HG03457 (cell line): ENCODE measurements around the gene SPATS2.
"Not testable (repeated sequence)": the region's sequence is repeated elsewhere in the genome, so short reads cannot be mapped to it uniquely, and the experiment has no call there.

Source experiments
- ATAC-seq: cut with Tn5 transposase; IDR thresholded peaks from one replicate; pipeline ENCODE4 v1.9.1; 2021; ENCODE audit warnings: moderate number of reproducible peaks; ENCODE audit not compliant: unreplicated experiment

Gene SPATS2

DNA sequence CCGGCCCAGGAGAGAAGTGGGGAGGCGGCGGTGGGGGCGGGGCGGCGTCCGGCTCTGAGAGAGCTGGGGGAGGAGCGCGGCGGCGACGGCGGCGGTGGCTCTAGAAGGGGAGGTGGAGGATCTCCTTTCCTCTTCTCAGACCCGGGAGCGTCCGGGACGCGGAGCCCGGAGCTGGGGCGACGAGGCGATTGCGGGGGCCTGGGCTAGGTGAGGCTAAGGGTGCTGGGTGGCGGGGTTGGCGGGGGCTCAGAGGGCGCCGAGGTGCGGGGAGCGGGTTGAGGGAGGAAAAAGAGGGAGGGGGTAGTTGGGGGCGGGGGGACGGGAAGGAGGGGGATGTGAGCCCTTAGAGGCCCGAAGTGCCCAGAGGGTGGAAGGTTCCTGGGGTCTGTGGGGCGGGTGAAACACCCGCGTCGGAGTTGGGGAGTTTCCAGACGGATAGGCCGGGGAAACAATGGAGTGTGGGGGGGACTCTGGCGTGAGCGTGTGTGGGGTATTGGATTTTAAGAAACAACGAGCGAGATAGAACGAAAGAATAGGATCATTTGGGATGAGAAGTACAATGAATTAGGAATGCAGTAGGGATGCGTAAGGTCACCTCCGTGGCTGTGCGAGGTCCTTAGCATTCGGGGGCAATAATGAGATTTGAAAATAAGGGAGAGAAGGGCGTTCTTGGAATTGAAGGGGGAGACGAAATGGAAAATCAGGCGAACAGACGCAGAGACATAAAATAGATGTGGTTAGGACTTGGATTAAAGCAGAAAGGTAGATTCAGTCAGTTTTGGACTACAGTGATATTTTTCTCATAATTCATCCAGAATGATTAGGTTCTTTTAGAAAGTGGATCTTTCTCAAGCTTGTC, at the start of gene SPATS2:
SPATS2 (plus strand) TSS at position 82 of the 859 bp plus-strand sequence. CDS start 93,551 bp downstream, outside the sequence.
- no peak for ATAC-seq

DNA sequence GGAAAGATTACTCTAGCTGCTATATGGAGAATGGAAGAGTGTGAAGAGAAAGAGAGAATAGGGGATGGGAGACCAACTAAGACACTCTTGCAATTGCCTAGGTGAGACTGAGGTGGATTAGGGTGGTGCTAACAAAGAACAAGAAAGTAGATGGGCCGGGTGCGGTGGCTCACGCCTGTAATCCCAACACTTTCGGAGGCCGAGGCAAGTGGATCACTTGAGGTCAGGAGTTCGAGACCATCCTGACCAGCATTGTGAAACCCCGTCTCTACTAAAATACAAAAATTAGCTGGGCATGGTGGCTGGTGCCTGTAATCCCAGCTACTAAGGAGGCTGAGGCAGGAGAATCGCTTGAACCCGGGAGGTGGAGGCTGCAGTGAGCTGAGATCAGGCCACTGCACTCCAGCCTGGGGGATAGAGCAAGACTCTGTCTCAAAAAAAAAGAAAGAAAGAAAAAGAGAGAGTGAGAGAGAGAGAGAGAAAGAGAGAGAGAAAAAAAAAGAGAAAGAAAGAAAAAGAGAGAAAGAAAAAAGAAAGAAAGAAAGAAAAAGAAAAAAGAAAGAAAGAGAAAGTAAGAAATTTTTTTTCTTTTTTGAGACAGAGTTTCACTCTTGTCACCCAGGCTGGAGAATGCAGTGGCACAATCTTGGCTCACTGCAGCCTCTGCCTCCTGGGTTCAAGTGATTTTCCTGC, 46.7 kb upstream of the SPATS2 start:
- ATAC-seq = not testable (repeated sequence)

DNA sequence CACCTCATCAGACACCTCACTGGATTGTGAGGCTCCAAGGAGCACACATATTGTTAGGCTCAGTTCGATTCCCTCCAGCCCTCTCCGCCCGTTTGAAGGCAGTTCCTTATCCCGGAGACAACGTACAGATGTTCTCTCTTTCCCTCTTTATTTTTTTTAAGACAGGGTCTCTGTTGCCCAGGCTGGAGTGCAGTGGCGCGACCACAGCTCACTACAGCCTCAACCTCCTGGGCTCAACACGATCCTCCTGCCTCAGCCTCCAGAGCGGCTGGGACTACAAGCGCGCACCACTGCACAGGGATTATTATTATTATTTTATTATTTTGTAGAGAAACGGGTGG, 44.9 kb upstream of the SPATS2 start:
- no peak for ATAC-seq

DNA sequence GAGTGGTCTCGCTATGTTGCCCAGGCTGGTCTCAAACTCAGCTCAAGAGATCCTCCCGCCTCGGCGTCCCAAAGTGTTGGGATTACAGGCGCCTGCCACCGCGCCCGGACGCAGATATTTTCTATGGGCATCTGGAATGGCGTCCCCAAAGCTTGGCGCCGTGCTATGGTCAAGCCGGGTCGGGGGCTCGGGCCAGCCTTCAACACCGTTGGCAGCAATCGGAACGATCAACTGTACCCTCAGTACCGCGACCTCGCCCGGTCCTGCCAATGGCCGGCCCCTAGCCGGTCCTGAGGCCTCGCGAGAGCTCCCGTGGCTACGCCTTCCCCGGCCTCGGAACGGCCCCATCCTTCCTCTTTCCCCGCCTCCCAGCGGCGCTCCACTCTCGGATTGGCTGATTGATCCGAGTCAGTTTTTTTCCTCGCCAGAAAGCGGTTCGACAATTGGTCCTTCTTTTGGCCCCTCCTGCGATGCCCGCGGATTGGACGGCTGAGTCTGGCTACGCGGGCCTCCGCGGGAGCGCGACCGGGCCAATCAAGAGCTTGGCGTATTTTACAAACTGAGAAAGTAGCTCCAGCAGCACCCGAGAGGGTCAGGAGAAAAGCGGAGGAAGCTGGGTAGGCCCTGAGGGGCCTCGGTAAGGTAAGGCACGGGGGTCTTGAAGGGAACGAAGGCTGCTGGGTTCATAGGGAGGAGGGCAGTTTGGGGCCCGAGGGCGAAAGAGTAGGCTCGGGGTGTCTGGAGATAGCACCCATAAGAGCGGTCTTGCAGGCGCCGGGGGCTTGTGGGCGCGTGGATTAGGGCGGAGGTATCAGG, 44.3 kb upstream of the SPATS2 start, which contains the start of gene TROAP:
TROAP (plus strand) TSS at position 548 of the 816 bp plus-strand sequence. CDS start 354 bp downstream, outside the sequence.
- ATAC-seq = peak; percentile 91

DNA sequence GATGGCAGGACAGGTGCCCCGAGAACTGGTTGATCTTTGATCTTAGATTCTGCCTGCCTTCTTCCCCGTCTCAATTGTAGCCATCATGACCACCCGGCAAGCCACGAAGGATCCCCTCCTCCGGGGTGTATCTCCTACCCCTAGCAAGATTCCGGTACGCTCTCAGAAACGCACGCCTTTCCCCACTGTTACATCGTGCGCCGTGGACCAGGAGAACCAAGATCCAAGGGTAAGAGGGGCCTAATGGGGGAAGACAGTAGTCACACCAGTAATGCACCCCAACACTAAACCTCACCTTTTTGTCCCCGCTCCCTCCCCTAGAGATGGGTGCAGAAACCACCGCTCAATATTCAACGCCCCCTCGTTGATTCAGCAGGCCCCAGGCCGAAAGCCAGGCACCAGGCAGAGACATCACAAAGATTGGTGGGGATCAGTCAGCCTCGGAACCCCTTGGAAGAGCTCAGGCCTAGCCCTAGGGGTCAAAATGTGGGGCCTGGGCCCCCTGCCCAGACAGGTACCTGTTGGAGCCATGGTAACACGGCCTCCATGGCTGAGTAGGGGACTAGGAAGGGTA, 43.7 kb upstream of the SPATS2 start:
- no peak for ATAC-seq

DNA sequence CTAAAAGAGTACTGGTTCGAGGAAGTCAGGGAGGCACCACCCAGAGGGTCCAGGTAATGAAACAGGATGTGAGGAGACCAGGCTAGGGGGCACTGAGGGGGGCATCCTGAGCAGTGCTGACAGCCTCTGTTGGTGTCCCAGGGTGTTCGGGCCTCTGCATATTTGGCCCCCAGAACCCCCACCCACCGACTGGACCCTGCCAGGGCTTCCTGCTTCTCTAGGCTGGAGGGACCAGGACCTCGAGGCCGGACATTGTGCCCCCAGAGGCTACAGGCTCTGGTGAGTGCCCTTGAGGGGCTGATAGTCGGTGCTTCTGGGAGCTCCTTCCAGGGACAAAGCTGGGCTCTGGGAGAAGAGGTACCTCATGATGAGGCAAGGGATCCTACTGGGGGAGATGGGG, 41.7 kb upstream of the SPATS2 start:
- no peak for ATAC-seq

DNA sequence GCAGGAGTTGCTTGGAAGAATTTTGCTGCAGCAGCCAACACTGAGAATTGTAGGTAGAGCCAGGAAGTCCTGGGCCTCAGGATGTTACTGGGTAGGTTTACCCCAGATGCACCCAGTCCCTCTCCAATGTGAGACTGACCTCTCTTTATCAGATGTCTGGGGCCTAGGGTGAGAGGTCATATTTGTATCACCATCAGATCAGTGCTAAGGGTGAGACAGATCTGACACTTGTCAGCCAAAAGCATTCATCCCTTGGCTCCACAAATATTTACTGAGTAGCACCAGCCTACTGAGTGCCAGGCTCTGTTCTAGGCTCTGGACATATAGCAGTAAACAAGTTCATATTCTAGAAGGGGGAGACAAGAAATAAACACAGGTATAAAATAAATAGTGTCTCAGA, 39.9 kb upstream of the SPATS2 start:
- ATAC-seq = no peak

DNA sequence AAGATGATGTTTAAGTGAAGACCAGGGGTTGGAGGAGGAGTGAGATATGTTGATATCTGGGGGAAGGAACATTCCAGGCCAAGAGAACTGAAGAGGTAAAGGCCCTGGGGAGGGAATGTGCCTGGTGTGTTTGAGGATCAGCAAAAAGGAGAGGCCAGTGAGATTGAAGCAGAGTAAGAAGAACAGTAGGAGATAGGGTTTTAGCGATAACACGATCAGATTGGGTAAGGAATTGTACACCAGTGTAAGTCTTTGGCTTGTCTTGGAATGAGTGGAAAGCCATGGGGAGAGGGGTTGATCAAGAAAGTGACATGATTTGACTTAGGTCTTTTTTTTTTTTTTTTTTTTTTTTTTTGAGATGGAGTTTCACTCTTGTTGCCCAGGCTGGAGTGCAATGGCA, 39.4 kb upstream of the SPATS2 start:
- no peak for ATAC-seq

DNA sequence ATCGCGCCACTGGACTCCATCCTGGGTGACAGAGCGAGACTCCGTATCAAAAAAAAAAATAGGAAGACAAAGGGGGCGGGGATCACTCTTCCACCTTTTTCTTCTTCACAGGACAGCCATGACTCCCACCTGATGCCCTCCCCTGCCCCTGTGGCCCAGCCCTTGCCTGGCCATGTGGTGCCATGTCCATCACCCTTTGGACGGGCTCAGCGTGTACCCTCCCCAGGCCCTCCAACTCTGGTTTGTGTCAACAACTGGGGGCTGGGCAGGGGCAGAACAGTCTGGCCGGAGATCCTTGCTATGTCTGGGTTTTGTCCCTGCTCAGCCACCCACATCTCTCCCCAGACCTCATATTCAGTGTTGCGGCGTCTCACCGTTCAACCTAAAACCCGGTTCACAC, 38.4 kb upstream of the SPATS2 start:
- ATAC-seq = no peak

DNA sequence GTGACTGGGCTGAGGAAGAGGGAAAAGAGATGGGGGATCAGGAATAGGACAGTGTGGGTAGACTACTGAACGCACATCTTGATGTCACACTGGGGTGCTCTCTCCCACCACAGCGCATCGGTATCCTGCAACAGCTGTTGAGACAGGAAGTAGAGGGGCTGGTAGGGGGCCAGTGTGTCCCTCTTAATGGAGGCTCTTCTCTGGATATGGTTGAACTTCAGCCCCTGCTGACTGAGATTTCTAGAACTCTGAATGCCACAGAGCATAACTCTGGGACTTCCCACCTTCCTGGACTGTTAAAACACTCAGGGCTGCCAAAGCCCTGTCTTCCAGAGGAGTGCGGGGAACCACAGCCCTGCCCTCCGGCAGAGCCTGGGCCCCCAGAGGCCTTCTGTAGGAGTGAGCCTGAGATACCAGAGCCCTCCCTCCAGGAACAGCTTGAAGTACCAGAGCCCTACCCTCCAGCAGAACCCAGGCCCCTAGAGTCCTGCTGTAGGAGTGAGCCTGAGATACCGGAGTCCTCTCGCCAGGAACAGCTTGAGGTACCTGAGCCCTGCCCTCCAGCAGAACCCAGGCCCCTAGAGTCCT, 37.1 kb upstream of the SPATS2 start:
- ATAC-seq = no peak

DNA sequence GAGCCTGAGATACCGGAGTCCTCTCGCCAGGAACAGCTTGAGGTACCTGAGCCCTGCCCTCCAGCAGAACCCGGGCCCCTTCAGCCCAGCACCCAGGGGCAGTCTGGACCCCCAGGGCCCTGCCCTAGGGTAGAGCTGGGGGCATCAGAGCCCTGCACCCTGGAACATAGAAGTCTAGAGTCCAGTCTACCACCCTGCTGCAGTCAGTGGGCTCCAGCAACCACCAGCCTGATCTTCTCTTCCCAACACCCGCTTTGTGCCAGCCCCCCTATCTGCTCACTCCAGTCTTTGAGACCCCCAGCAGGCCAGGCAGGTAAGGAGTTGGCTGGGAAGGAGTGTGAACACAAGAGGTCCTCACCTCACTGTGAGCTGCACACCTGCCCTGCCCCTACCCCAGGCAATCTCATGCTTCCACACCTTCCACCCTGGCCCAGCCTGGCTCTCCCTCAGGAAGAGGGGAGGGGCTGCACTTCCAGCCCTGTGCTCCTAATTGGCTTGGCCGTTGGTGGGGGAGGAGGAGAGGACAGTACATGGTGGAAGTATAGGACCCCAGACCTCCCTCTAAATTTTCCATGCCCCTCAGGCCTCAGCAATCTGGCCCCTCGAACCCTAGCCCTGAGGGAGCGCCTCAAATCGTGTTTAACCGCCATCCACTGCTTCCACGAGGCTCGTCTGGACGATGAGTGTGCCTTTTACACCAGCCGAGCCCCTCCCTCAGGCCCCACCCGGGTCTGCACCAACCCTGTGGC, 36.5 kb upstream of the SPATS2 start:
- no peak for ATAC-seq

DNA sequence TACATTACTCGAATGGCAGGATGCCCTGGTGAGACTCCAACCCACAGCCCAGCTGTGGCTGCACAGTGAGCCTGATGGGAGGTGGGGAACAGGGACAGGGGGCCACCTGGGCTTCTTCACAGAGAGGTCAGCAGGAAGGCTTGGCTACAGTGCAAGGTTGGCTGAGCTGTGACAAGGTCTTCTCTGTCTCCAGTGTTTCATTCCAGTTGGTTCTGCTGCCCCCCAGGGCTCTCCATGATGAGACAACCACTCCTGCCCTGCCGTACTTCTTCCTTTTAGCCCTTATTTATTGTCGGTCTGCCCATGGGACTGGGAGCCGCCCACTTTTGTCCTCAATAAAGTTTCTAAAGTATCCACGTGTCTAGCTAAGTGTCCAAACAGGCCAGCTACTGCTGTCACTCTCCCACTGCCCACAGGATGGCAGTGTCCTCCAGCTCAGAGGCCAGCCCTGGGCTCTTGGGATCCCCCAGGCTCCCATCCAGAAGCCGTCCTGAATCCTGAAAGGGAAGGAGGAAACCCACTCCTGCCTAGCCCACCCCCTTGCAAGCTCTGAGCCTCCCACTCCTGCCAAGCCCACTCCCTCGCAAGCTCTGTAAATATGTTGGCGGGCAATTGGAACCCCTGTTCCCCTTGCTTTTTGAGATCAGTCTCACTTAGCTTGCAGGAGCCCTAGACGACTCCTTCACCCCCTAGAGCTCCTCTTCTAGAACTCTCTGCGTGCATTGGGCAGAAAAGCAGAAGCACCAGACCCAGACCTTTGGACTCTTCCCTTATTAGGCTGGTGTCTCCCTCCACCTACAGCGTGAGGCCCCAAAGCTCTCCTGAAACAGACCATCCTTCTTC, 35.7 kb upstream of the SPATS2 start:
- no peak for ATAC-seq

DNA sequence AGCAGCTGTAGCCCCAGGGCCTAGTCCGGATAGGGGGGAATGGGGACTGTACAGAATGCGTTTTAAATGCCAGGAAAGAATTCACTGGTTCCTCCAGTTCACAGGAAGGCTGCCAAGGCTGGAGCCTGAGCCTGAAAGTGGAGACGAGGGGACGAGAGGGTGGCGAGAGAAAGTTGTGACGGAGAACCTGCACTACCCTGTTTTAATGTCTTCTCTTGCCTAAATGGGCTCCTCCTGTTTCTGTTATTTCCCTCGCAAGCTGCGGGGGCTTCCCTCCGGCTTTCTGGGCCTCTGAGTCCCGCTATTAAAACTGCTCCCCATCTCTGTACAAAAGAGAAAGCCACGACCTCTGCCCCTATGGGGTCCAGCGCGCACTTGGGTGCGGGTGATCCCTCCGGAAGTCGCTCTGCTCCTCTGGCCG, 34.8 kb upstream of the SPATS2 start:
- ATAC-seq = no peak

DNA sequence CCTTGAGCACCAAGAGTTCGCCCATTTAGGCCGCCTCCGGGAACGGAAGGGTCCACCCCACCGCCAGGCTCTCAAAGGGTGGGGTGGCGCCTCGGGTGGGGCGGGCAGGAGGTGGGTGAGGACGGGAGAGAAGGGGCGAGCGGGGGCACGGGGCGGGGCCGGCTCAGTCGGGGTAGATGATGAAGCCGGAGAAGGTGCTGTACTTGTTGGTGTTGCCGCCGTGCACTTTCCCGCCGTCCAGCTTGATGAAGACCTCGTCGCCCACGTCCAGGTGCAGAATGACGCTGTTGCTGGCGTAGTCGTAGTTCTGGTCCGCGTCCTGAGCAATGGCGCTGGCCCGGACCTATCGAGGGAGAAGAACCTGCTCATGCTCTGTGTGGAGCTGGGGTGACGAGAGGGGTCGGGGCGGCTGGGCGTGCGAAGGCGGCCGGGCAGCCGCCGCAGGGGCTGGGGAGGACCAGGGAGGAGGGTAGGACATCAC, 34.3 kb upstream of the SPATS2 start:
- ATAC-seq = no peak

DNA sequence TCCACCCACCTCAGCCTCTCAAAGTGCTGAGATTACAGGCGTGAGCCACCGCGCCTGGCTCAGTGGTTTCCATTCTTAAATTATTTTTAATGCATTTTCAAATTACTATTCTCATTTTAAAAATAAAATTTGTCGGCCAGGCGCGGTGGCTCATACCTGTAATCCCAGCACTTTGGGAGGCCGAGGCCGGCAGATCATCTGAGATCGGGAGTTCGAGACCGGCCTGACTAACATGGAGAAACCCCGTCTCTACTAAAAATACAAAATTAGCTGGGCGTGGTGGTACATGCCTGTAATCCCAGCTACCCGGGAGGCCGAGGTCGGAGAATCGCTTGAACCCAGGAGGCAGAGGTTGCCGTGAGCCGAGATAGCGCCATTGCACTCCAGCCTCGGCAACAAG, 33.5 kb upstream of the SPATS2 start:
- ATAC-seq = not testable (repeated sequence)

DNA sequence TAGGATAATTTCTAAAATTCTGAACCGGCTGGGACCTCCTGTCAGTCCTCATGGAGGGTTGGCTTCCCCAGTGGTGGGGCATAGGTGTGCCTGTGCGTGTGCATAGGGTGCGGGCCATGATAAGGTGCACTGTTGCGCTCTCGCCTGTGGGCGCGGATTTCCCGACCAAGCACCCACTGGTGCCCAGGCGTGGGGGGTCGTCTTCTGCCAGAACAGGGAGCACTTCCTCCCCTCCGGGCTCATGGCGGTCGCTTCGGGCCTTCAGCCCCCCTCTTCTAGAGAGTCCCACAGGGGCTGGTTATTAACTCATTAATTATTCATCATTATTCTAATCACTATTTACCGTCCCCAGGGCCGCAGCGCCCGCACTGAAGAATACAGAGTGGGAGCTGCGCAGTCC, 33.0 kb upstream of the SPATS2 start:
- no peak for ATAC-seq

DNA sequence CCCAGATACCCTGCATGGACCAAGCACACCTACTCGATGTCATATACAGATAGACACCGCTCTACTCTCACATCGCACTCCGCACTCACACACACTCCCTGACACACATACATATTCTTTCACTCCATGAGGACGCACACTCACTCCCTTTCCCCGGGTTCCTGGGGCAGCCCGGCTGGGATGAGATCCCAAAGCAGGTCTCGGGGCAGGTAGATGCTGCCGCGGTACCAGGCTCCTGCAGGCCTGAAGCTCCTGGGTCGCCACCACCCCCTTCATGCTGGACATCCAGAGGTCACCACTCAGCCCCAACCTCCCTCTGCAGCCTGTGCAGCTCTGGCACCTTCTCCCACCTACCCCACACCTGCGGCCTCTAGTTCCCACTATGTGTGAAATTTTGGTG, 32.6 kb upstream of the SPATS2 start:
- no peak for ATAC-seq

DNA sequence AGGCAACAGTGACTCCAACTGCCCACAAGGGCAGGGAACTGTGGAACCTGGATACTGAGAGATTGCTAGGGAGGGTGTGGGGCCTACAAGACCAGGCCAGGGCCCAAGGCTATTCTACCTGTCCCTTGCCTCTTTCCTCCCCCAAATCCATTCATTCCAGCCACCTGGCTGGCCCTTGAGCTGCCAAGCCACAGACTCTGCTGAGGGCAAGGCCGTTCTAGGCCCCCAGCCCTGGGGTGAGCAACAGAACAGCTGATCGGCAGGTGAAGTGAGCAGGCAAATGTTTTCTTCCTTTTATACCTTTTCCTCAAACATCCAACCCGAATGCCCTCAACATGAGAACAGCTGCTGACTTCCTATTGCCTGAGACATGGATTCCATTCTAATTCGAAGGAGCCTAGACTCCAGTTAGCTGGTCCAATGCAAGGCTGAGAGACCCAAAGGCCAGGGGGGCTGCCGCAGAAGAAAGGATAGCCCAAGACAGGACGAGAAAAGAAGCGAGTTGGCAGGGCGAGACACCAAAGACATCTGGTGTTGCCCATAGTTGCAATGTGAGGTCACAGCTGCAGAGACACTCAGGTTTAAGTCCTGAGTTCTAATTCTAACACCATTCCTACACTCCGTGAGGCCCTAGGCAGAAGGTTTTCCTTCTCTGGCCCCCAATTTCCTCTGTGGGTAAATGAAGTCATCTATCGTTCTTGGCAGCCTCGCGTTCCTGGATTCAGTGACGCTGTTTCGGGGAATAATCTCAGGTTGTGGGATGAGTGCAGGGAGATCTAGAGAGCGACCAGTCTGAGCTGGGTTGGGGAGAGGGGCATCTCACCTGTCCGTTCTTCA, 31.9 kb upstream of the SPATS2 start:
- no peak for ATAC-seq
